ENCODE measurements around the gene MOGAT1. TPM values are rescaled to one million over a fixed set of nuclear protein-coding genes. Genes with fewer than 3 reads are reported as not detected.

The MOGAT1 gene
- total RNA-seq, 4 donors from 2014 or later, result not detected

GRCh38 chr2:222738809-222739208 is 67.4 kb downstream of the MOGAT1 start:
- Histone ChIP-seq H3K4me3 (no peak overlapping the region), H3K4me1 (peaks cover 0 to 10% (median 4%) of the 10 kb centered on the region in 3 donors), H3K9me3 (no peaks in the 10 kb centered on the region), H3K36me3 (no peaks in the 10 kb centered on the region), H3K27me3 (no peaks in the 10 kb centered on the region), H3K27ac (no peak overlapping the region)
- ATAC-seq, result no peak
- no peak for TF ChIP-seq EP300 (IDR thresholded peaks at IDR 0.05)
- no peak for TF ChIP-seq CTCF (IDR thresholded peaks at IDR 0.05)
- TF ChIP-seq POLR2A (IDR thresholded peaks at IDR 0.05), result no peak
- no peak for TF ChIP-seq POLR2AphosphoS5 (IDR thresholded peaks at IDR 0.05)
- 73 to 80% methylated on average over 2 to 3 of the region's 3 CpGs for WGBS, 2 donors (ENCODE audit: low coverage in 1 of 2)

GRCh38 chr2:222739939-222740338 is 68.5 kb downstream of the MOGAT1 start:
- Histone ChIP-seq H3K36me3 (no peaks in the 10 kb centered on the region), H3K4me3 (no peak overlapping the region), H3K27ac (no peak overlapping the region), H3K9me3 (no peaks in the 10 kb centered on the region), H3K4me1 (no peaks in the 10 kb centered on the region), H3K27me3 (no peaks in the 10 kb centered on the region)
- no peak for ATAC-seq
- 81 to 88% methylated on average over 3 of the region's 4 CpGs for WGBS, 2 donors (ENCODE audit: low coverage in 1 of 2)
- TF ChIP-seq POLR2AphosphoS5 (IDR thresholded peaks at IDR 0.05) (no peak), CTCF (IDR thresholded peaks at IDR 0.05) (no peak), POLR2A (IDR thresholded peaks at IDR 0.05) (no peak), EP300 (IDR thresholded peaks at IDR 0.05) (no peak)

- Histone ChIP-seq H3K27ac (no peak overlapping the region), H3K9me3 (no peaks in the 10 kb centered on the region), H3K4me1 (peaks cover 0 to 5% (median 0%) of the 10 kb centered on the region in 3 donors), H3K36me3 (no peaks in the 10 kb centered on the region), H3K4me3 (no peak overlapping the region), H3K27me3 (no peaks in the 10 kb centered on the region)
- TF ChIP-seq POLR2AphosphoS5 (IDR thresholded peaks at IDR 0.05), result no peak
- no peak for TF ChIP-seq POLR2A (IDR thresholded peaks at IDR 0.05)
- no peak for TF ChIP-seq EP300 (IDR thresholded peaks at IDR 0.05)
- TF ChIP-seq CTCF (IDR thresholded peaks at IDR 0.05), result no peak
- 64 to 68% methylated on average over 8 to 10 of the region's 10 CpGs for WGBS, 2 donors (ENCODE audit: low coverage in 1 of 2)
- no peak for ATAC-seq
Measured at GRCh38 chr2:222743251-222743812, 71.9 kb downstream of the MOGAT1 start.

GRCh38 chr2:222745836-222746559 is 74.5 kb downstream of the MOGAT1 start:
- no peak overlapping the region for H3K4me3 ChIP-seq
- TF ChIP-seq EP300 (IDR thresholded peaks at IDR 0.05), result no peak
- no peak for TF ChIP-seq CTCF (IDR thresholded peaks at IDR 0.05)
- TF ChIP-seq POLR2A (IDR thresholded peaks at IDR 0.05), result no peak
- TF ChIP-seq POLR2AphosphoS5 (IDR thresholded peaks at IDR 0.05), result no peak
- peaks cover 0 to 5% (median 0%) of the 10 kb centered on the region in 3 donors for H3K4me1 ChIP-seq
- no peaks in the 10 kb centered on the region for H3K36me3 ChIP-seq
- 64 to 72% methylated on average over 6 to 8 of the region's 8 CpGs for WGBS, 2 donors (ENCODE audit: low coverage in 1 of 2)
- H3K9me3 ChIP-seq, result no peaks in the 10 kb centered on the region
- ATAC-seq, result peak; percentile 31
- no peak overlapping the region for H3K27ac ChIP-seq
- no peaks in the 10 kb centered on the region for H3K27me3 ChIP-seq
